Measurements from ENCODE around the gene MFAP3. TPM values are rescaled to one million over a fixed set of nuclear protein-coding genes. Genes with fewer than 3 reads are reported as not detected.

Gene MFAP3
- total RNA-seq, 2 donors from 2014 or later, result 34.3 to 72.4 TPM

DNA sequence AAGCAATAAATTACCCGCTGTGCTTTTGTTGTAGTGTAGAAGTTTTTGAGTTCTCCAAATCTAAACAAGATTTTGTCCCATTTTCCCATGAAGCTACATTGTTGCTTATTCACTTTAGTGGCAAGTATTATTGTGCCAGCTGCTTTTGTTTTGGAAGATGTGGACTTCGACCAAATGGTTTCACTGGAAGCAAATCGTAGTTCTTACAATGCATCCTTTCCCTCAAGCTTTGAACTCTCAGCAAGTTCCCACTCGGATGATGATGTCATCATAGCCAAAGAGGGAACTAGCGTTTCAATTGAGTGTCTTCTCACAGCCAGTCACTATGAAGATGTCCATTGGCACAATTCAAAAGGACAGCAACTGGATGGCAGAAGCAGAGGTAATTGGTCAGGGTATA is 10.9 kb downstream of the MFAP3 start:
- no peak for DNase-seq (ENCODE audit: low spot score)
- H3K27me3 ChIP-seq, result no peaks in the 10 kb centered on the region
- peaks cover 18% of the 10 kb centered on the region for H3K36me3 ChIP-seq
- H3K27ac ChIP-seq, result no peak overlapping the region
- H3K4me3 ChIP-seq, result no peak overlapping the region
- peaks cover 0 to 16% of the 10 kb centered on the region in 2 donors for H3K4me1 ChIP-seq
- no peaks in the 10 kb centered on the region for H3K9me3 ChIP-seq
- TF ChIP-seq, protein P1, sequence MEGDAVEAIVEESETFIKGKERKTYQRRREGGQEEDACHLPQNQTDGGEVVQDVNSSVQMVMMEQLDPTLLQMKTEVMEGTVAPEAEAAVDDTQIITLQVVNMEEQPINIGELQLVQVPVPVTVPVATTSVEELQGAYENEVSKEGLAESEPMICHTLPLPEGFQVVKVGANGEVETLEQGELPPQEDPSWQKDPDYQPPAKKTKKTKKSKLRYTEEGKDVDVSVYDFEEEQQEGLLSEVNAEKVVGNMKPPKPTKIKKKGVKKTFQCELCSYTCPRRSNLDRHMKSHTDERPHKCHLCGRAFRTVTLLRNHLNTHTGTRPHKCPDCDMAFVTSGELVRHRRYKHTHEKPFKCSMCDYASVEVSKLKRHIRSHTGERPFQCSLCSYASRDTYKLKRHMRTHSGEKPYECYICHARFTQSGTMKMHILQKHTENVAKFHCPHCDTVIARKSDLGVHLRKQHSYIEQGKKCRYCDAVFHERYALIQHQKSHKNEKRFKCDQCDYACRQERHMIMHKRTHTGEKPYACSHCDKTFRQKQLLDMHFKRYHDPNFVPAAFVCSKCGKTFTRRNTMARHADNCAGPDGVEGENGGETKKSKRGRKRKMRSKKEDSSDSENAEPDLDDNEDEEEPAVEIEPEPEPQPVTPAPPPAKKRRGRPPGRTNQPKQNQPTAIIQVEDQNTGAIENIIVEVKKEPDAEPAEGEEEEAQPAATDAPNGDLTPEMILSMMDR (IDR thresholded peaks at IDR 0.05), result no peak

DNA sequence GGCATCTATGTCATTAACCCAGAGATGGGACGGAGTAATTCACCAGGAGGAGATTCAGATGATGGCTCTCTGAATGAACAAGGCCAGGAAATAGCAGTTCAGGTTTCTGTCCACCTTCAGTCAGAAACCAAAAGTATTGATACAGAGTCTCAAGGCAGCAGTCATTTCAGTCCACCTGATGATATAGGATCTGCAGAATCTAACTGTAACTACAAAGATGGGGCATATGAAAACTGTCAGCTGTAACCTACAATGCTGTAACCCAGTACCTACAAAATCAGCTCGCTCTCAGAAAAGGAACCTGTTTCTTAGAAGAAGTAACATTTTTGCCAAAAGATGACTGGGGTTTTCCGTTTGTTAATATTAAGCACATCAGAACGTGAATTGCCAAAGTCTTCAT is 14.7 kb downstream of the MFAP3 start:
- Histone ChIP-seq H3K27ac (no peak overlapping the region), H3K36me3 (peaks cover 18% of the 10 kb centered on the region)

DNA sequence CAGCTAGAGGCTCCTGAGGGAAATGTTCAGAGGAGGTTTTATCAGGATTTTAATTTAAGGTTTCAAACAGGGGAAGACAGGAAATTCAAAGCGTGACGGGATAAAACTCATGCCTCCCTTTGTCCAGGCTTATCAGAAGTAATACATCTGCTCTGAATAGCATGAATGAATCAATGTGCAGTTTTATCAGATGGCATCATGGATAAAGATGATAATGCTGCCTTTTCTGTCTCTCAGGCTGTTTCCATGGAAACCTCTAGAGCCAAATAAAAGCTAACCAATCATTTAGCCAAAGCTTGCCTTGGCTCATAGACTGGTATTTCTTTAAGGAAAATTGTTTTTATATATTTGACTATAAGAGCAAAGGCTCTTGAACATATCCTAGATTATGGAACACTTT is 16.4 kb downstream of the MFAP3 start:
- no peak for DNase-seq (ENCODE audit: low spot score)
- Histone ChIP-seq H3K4me3 (no peak overlapping the region), H3K9me3 (no peaks in the 10 kb centered on the region), H3K4me1 (peaks cover 0 to 23% of the 10 kb centered on the region in 2 donors), H3K36me3 (peaks cover 18% of the 10 kb centered on the region), H3K27me3 (no peaks in the 10 kb centered on the region), H3K27ac (no peak overlapping the region)
- TF ChIP-seq, protein P1 (IDR thresholded peaks at IDR 0.05), result no peak

More for the DNA sequence above, 14.7 kb downstream of the MFAP3 start:
- no peak for DNase-seq (ENCODE audit: low spot score)
- Histone ChIP-seq H3K4me1 (peaks cover 0 to 16% of the 10 kb centered on the region in 2 donors), H3K4me3 (no peak overlapping the region), H3K9me3 (no peaks in the 10 kb centered on the region), H3K27me3 (no peaks in the 10 kb centered on the region)
- TF ChIP-seq, protein P1 (IDR thresholded peaks at IDR 0.05), result no peak

DNA sequence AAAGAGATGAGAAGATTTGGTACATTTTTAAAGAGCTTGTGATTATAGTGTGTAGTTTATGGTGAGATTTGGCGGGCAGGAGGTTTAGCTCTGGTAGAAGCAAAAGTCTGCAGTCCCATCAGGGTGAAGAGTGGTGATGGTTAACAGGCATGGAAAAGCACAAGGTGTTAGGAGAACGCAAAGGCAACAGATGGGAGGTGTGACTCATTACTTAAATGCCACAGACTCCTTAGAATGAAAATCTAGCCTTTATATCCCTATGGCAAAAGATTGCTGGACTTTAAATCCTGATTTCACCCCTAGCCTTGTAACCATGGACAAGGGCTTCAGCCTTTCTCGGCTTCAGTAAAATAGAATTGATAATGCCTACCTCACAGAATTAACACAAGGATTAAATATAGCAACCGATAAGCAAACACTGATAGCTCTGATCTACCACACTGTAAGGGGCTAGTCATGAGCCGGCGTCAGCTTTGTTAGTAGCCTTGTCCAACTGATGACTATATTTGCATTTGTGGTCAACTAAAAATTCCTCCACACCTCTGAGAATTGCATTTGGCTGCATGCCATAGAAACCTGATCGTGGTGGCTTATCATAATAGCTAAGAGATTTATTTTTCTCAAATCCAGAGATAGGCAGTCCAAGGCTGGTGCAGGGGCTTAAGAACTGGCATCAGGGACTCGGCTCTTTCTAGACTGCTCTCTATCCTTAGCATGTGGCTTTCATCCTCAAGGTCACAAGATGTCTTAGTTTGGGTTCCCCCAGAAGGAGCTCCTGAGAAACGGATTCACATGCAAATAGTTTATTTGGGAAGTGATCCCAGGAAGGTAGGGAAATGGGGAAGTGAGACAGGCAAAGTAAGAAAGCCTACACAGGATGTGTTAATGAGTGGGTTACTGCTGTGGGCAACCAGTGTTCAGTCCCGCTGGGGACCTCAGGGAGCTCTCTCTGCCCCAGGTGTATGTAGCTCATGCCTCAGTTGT is 19.6 kb downstream of the MFAP3 start:
- peak overlapping the region in 1 of 2 donors; percentile 80 for H3K27ac ChIP-seq
- H3K36me3 ChIP-seq, result peaks cover 5% of the 10 kb centered on the region
- DNase-seq (ENCODE audit: low spot score), result no peak
- no peaks in the 10 kb centered on the region for H3K9me3 ChIP-seq
- TF ChIP-seq, protein P1 (IDR thresholded peaks at IDR 0.05), result no peak
- no peak overlapping the region for H3K4me3 ChIP-seq
- peaks cover 0 to 23% of the 10 kb centered on the region in 2 donors for H3K4me1 ChIP-seq
- H3K27me3 ChIP-seq, result no peaks in the 10 kb centered on the region

DNA sequence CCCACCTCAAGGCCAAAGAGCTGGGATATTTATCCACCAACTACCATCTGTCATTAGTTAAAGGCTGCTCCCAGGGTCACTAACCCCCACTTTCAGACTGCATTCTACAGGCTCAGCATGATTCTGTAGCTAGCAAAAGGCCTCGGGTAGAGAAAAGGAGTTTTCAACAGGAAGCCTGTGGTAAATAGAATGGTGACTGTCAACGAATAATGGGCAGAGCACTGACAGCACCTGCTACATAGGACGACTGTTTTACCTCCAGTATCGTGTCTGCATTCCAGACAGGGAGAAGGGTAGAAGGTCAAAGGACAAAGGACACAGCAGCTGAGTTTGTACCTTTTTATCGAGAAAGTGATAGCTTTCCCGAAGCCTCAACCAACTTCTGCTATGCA is 20.3 kb downstream of the MFAP3 start:
- TF ChIP-seq, protein P1 (IDR thresholded peaks at IDR 0.05), result no peak
- DNase-seq (ENCODE audit: low spot score), result no peak
- Histone ChIP-seq H3K27me3 (no peaks in the 10 kb centered on the region), H3K9me3 (no peaks in the 10 kb centered on the region), H3K4me1 (peaks cover 0 to 23% of the 10 kb centered on the region in 2 donors), H3K36me3 (no peaks in the 10 kb centered on the region), H3K27ac (peak overlapping the region in 1 of 2 donors; percentile 80), H3K4me3 (no peak overlapping the region)
